Measurements from ENCODE around the gene FARP1.

The FARP1 gene

DNA sequence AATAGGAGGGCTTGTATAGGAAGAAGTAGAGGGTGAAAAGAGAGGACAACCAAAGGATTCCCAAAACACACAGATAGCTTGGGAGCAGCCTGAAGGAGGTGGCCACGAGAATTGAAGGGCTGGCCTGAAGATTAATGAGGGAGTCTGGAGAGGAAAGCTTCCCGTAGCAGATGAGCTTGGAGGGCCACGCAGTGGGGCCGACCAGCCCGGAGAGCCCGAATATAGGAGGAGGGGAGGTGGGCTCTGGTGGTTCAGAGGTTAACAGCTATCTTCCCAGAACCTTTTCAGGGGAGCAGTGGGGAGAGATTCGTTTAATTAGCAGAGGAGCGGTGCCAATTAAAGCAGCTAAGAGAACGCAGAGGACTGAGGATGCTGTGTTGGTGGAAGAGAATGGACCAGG, 279.2 kb downstream of the FARP1 start:
- no peak for DNase-seq (ENCODE audit: low spot score)

DNA sequence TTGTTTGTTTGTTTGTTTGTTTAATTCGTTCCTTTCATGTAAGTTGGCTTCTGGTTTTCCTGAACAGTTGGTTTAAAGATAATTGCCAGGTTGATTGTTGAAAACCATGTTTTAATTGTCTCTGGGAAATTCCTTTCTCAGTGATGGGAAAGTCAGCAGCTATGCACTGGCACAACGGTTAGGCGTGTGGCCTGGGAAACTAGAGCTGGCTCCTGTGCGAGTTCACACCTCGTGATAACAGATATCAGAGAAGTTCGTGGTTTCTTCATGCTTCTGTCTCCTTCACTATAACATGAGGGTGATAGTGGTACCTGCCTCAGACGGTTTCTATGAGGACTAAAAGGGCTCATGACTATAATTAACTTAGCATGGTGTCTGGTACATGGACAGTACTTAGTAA, 280.5 kb downstream of the FARP1 start:
- no peak for DNase-seq (ENCODE audit: low spot score)

DNA sequence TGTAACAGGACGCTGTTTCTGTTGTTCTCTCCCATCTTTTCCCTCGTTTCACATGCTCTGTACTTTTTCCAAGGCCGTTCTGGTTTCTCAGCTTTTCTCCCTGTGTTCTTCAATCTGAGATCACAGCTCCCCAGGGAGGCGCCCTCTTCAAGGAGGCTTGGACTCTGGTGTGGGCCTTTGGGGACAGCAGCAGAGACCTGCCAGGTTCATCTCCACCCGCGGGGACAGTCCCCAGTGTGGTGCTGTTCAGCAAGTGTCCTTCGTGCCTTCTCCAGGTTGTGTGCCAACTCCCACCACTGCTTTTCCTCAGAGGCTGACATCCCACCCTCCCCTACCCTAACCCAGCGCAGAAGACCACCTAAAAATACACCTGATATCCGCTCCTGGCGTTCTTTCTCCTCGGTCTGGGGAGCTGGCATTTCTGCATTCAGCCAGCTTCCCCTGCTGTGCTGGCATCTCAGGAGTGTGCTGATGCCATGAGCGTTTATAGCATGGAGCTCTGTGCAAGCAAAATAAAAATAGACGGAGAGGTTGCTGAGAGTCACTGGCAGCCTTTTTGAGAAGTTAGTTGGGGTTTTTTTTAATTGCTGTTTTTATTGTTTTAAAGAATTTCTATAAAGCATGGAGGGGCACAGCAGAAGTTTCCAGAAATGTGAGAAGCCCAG, 284.6 kb downstream of the FARP1 start:
- no peak for DNase-seq (ENCODE audit: low spot score)

DNA sequence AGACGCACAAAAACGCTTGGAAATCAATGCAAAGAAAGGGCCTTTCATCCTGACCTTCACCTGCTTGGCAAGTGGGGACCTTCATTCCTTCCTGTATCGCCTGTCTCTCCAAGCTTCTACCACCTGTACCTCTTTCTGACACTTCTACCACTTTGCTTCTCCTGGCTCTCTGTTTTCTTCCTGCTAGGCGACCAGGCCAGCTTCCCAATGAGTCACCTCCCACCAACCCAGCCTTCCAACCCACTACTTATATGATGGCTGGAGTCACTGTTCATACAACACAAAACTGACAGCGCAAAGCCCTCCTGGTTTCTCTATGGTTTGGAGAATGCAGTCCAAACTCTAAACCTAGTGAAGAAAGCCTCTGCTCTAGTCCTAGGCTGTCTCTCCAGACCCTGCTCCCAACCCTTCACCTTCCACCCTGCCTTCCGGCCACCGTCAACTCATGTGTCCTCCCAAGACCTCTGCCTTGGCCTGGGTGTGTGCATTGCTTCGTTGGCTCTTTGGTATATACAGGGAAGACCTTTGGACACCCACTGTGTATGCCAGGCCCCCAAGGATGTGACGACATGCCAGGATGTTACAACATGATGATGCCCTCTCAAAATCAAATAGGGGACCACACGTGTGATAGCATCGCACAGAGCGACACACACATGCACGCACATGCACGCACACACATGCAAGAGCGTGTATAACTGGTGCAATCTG, 285.5 kb downstream of the FARP1 start:
- no peak for DNase-seq (ENCODE audit: low spot score)

DNA sequence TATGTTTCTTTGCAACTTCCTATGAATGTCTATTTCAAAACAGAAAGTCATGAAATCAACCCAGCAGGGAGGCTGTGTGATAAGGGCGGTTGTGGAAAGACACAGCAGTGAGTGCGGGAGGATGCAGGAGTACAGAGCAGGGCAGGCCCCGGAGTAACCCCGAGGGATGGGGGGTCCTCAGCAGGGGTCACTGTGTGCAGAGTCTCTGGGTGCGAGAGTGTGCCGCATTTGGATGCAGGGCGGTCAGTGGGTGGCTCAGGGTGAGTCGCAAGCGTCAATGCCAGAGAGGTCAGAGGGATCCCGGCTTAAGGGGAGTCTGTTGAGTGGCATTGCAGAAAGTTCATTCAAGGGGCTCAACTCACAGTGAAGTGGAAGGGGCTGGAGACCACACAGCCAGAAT, 286.2 kb downstream of the FARP1 start:
- DNase-seq (ENCODE audit: low spot score) = no peak

DNA sequence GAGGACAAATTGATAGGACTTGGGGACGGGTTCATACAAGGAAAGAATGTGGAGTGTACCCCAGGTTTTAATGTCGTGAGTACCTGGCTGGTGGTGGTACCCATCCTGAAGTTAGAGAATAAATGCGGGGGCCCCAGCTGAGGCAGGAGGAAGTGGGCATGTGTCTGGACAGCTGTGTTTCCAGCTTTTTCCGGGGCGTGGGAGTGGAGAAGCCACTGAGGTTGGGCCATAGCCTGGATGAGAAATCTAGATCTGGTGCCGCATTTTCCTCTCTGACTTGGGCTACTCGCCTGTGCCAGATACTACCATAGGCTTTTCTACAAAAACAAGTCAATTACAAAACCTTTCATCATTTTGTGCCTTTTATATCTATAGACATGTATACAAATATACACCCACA, 286.6 kb downstream of the FARP1 start:
- DNase-seq (ENCODE audit: low spot score) = no peak

DNA sequence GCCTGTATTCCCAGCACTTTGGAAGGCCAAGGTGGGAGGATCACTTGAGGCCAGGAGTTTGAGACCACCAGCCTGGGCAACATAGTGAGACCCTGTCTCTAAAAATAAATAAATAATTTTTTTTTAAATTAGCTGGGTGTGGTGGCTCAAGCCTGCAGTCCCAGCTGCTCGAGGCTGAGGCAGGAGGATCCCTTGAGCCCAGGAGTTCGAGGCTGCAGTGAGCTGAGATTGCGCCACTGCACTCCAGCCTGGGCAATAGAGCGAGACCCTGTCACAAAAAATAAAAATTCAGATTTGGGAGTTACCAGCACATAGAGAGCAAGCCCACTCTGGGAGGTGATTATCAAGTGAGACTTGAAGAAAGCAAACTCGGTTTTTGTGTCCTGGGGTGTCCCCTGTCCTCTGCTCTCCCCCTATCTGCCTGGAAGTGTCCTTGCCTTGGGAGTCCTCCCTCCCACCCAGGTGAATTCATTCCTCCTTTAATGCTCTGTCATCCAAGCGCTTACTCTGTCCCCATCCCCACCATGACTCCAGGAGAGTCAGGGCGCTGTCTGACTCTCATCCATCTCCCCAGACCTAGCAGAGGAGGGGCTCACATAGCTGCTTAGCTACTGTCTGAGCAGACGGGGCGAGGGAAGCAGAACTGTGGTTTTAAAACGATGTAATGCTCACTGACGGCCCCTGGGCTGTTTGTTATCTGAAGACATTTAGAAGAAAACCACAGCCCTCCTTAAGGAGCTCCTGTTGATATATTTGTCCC, 287.3 kb downstream of the FARP1 start:
- DNase-seq (ENCODE audit: low spot score) = no peak

DNA sequence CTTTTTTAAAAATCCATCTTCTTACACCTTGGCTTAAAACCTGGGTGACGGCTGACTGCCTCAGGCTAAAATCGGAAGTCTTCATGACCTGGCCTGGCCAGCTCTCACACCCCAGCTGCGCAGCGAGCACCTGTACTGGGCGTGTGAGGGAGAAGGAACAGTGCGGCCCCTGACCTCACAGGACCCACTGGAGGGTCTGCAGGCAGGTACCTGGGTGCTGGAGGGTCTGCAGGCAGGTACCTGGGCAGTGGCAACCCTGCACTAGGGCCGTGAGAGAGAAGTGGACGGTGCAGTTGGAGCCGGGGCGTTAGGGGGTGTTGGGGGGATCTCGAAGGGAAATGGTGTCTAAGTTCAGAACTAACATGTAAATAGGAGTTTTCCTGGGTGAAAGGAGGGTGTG, 289.7 kb downstream of the FARP1 start:
- no peak for DNase-seq (ENCODE audit: low spot score)

DNA sequence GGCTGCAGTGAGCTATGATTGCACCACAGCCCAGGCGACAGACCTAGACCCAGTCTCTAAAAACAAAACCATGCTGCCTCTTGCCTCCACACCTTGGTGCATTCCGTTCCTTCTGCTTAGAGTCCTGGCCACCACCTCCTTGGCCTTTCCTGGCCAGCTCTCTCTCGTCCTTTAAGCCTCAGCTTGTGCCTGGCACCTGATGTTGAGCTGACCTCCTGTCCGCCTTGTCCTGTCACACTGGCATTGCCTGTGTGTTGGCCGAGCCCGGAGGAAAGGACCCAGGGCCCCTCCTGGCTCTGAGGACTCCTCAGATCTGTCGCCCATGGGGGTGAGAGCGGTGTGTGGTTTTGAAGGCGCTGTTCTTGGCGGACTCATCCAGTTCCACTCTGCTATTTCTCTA, 290.8 kb downstream of the FARP1 start:
- DNase-seq (ENCODE audit: low spot score) = no peak

DNA sequence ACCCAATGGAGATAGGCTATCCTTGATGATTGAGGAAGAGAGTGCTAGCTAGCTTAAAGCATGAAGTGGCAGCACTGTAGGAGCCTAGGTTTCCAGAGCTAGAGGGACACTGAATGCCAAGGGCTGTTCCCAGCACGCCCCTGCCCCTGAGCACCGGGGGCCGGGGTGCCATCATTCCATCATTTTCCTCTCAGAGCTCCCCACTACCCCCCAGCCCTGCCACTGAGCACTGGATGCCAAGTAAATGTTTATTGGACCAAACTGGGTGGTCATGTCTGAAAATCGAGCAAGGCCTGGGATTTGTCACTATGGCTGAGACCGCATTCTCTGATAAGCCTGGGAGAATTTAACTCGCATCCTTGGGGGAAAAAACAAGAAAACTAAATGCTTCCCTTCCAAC, 291.2 kb downstream of the FARP1 start:
- DNase-seq (ENCODE audit: low spot score) = no peak

DNA sequence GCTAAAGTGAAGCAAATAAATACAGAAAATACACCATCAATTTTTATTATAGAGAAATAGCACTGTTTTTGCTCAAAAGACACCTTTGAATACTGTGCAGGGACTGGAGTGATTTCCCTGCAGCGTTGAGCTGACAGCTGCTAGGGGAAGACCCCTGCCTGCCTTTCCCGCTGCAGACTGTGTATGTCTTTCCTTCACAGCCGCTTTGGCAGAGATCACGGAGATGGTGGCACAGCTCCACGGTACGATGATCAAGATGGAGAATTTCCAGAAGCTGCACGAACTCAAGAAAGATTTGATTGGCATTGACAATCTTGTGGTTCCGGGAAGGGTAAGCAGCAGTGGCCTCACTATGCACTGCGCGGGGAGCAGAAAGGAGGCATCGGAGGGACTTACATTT, 292.5 kb downstream of the FARP1 start:
- no peak for DNase-seq (ENCODE audit: low spot score)

DNA sequence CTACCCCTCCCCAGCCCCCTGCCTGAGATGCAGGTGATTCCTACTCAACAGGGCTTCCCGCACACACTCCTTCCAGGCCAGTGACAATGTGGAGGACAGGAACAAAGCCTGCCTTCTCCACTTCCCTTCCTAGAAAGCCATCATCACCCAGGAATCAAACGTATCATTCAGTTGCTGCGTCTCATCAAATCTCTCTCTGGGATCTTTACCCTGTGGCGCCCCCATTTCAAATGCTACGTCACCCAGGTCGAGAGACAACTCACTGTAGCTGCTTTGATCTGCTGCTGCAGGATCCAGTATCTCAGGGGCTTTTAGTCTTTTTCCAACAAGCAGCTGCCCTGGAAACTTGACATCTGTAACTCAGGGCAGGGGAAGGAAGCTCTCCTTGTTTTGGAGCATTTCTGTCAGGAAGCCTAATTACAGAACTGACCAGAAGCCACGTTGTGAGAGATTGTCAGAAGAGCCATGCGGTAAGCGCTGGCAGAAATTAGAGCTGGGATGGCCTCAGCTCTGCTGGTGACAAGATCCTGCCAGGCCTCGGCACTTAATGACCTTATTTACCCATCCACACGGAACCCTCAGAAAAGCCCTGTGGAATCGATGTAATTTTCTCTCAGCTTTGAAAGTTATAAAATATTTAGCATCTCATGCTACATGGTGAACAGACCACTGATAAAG, 293.5 kb downstream of the FARP1 start:
- DNase-seq (ENCODE audit: low spot score) = no peak

DNA sequence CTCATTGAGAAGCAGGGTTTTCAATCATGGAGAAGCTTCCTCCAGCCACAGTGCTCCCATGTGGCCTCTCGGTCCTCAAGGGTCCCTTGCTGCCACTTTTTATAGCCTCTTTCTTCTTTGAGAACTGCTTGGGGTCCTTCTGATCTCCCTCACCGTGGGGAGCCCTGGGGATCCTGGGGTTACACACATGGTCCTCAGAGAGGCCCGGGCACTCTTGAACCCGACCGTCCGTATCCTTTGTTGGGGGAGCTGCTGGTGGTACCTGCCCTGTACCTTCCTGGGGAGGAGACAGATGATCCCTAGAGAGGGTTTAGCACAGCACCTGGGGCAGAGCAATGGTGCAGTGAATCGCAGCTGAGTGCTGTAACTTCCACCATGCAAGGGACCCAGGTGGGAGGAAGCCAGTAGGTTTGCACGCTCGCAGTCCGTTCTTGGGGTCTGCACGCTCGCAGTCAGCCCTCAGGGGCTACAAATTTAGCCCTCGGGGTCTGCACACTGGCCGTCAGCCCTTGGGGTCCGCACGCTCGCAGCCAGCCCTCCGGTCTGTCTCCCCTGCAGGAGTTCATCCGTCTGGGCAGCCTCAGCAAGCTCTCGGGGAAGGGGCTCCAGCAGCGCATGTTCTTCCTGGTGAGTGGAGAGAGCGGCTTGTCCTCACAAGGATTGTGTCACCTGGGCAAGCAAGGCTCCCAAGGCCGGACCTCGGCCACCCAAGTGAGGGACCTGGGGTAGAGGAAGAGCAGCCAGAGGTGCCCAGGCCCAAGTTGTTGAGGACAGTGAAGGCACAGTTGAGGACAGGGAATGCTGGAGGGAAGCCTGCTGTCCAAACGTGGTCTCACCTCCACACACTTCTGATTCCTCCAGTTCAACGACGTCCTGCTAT, 295.6 kb downstream of the FARP1 start:
- DNase-seq (ENCODE audit: low spot score) = no peak

DNA sequence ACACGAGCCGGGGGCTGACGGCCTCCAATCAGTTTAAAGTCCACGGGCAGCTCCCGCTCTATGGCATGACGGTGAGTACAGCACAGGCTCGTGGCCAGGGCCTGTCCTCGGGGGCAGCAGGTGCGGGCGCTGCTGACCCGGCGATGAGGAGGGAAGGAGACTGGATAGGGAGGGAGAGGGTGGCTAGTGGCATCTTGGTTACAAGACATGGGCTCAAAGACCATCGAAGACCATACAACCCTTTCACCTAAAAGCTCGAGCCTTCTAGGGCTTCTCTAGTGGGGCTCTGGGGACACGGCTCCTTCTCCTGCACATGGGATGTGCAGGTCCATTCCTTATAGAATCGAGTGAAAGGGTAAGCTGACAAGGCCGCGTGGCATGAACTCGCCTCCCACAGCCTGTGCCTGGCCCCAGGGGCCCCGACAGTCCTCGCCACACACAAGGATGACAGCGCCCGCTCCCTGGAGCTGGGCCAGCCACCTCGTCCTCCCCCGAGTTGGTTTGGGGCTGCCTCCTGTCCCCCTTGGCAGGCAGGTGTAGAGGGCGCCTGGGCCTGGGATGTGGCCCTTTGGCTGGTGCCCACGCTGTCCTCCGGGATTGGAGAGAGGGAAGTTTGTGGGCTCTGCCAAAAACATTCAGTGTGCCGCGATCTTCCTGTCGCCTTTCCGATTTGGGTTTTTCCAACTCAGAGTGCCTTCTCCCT, 296.4 kb downstream of the FARP1 start:
- no peak for DNase-seq (ENCODE audit: low spot score)

DNA sequence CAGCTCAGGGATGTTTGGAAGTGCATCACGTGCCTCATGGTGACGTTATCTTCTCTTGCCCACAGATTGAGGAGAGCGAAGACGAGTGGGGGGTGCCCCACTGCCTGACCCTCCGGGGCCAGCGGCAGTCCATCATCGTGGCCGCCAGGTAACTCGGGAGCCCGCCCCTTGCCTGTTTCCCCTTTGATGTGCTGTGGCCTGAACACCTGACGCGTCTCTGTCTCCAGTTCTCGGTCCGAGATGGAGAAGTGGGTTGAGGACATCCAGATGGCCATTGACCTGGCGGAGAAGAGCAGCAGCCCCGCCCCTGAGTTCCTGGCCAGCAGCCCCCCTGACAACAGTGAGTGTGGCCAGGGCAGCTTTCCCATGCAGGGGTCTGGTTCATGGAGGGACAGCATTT, 297.0 kb downstream of the FARP1 start:
- no peak for DNase-seq (ENCODE audit: low spot score)

DNA sequence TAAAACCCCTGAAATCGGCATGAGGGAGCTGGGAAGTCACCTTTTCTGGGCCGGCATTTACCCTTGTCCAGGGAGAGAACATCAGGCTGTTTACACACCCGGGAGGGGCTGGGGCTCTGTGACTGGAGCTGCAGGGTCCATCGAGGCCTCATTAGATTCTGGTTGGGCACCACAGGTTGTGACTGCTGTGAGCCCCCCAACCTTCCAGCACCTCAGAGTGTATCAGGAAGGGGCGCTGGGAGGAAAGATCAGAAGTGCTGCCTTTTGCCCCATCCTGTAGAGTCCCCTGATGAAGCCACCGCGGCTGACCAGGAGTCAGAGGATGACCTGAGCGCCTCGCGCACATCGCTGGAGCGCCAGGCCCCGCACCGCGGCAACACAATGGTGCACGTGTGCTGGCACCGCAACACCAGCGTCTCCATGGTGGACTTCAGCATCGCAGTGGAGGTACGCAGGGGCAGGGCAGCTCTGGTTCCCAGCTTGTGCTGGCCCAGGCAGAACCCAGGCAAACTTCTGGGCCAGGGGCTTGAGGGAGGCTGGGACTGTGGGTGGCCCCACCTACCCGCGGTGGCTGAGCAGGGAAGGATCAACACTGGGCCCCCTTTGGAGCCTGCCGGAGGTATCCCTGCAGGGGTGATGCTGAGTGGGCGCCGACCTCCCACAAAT, 297.6 kb downstream of the FARP1 start:
- no peak for DNase-seq (ENCODE audit: low spot score)

DNA sequence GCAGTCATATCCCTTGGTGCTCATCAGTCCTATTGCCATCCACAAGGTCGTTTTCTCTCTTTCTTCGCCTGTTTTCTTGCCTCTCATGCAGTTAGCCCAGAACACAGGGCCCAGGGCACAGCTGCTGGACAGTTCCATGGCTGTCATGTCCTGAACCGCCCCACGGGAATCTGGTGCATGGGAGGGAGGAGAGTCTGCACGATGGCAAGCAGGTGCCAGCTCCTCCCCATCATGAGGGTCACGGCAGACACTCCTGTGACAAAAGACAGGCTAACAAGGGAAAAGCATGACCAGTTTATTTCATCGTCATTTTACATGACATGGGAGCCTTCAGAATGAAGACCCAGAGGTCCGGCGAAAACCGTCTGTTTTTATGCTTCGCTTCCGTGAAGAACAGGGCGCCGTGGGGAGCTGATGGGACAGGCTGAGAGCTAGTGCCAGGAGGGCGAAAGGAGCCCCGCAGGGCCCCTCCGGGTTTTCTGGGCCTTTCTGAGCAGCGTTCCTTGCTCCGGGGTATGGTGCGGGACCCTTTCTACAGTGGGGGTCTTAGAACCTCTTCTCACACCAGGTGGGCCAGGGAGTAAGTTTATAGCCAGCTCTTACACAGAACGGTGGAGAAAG, 298.3 kb downstream of the FARP1 start:
- no peak for DNase-seq (ENCODE audit: low spot score)

DNA sequence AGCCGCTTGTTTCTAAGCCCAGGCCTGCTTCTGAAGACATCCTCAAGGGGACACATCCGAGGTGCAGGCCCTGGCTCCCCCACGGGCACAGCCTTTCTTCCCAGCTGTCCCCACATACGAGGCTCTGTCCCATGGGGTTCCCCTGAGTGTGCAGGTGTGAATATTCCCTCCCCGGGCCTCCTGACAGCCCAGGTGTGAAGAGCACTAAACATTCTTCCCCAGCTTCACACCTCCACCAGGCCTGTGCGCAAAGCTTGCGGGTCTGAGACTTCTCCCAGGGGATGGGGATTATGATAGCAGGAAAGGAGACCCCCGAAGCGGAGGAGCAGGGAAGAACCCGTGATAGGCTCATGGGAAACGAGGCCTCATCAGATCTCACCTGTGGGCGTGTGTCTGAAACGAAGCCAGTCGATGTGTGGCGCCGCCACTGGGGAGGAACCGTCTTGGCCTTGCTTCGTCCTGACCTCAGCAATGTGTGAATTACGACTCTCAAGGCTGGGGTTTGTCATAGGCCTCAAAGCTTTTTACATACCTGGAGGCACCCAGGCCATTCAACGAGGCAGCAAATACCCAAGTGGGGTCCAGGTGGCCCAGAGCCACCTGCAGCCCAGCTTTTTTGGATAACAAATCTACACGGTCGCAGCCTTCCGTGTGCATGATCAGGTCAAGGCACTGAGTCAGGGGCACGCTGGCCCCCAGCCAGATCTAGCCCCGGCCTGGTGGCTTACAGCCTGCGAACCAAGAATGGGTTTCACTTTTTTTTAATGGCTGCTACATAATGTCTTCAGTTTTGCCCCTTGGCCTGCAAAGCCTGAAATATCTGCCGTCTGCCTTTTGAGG, 299.7 kb downstream of the FARP1 start:
- no peak for DNase-seq (ENCODE audit: low spot score)

DNA sequence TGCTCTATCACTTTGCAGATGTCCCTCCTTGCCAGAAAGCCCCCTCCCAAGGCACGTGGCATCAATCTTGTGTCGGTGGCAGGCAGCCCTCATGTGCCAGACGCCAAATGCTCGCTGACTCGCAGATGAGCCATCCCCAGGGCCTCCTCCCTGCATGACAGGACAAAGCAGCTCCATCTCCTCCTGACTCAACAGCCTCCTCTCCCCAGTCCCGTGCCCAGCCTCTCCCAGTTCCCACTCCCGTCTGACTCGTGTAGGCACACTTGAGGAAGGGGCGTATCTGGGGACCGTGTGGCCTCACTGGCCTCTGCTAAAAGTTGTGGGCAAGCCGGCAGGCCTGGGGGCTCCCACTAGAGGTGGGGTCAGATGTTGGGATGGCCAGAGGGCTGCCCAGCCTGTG, 300.4 kb downstream of the FARP1 start:
- DNase-seq (ENCODE audit: low spot score) = no peak
